Smooth muscle cell of trachea (primary cell): ENCODE results near the gene ERVV-1. TPM values are rescaled to one million over a fixed set of nuclear protein-coding genes. Genes with fewer than 3 reads are reported as not detected.

Experiments used
- total RNA-seq: library from RNA; depleted of rRNA; stranded (reverse); fragments of >200 nt; gene quantifications from 2 replicates; pipeline ENCODE4 v1.2.1, GENCODE V29; 2014

The ERVV-1 gene, protein sequence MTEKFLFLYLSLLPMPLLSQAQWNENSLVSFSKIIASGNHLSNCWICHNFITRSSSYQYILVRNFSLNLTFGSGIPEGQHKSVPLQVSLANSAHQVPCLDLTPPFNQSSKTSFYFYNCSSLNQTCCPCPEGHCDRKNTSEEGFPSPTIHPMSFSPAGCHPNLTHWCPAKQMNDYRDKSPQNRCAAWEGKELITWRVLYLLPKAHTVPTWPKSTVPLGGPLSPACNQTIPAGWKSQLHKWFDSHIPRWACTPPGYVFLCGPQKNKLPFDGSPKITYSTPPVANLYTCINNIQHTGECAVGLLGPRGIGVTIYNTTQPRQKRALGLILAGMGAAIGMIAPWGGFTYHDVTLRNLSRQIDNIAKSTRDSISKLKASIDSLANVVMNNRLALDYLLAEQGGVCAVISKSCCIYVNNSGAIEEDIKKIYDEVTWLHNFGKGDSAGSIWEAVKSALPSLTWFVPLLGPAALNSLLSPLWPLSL
- not detected in 2 replicates for total RNA-seq

DNA sequence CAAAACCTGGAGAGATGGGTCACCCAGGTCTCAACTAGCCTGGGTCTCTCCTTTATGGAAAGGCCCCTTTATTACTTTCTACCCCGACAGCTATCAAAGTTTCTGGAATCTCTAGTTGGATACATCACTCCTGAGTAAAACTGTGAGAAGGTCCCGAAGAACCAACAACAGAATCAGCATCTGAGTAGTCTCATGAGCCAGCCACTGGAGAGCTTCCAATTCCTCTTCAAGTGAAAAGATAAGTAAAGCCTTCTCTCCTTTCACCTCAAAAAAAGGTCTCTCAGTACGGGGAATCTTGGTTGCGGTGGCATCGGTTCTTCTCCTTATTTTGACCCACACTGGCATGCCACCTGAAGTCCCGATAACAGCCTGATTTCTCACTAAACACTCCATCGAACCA, at the start of gene ERVV-1:
Gene ERVV-1 (plus strand): TSS at position 301 of the 400 bp plus-strand sequence. CDS start 170 bp downstream, outside the sequence.

Other genes with a start within 250 kb of the ERVV-1 start
- gene ZNF600, start 227.1 kb upstream of the ERVV-1 start, total RNA-seq, result 3.3 and 4.7 TPM in 2 replicates
- 8.7 and 14.4 TPM in 2 replicates for gene ZNF28, start 192.3 kb upstream of the ERVV-1 start, total RNA-seq
- 15.7 and 19.4 TPM in 2 replicates for gene ZNF468, start 156.3 kb upstream of the ERVV-1 start, total RNA-seq
- 14.8 and 16.2 TPM in 2 replicates for gene ZNF320, start 116.3 kb upstream of the ERVV-1 start, total RNA-seq
- 2.6 and 8.9 TPM in 2 replicates for gene ZNF888, start 90.5 kb upstream of the ERVV-1 start, total RNA-seq
- gene ZNF816, start 51.0 kb upstream of the ERVV-1 start, total RNA-seq, result 11.1 and 12.9 TPM in 2 replicates
- not detected in 2 replicates for gene ERVV-2, start 30.8 kb downstream of the ERVV-1 start, total RNA-seq
- 29.2 and 37.7 TPM in 2 replicates for gene ZNF160, start 89.5 kb downstream of the ERVV-1 start, total RNA-seq
- gene ZNF415, start 119.0 kb downstream of the ERVV-1 start, total RNA-seq, result 4.8 and 15.2 TPM in 2 replicates
- 8.3 and 10.6 TPM in 2 replicates for gene ZNF347, start 145.1 kb downstream of the ERVV-1 start, total RNA-seq
- gene ZNF665, start 179.4 kb downstream of the ERVV-1 start, total RNA-seq, result 4.8 and 7.4 TPM in 2 replicates
- 17.4 and 18.8 TPM in 2 replicates for gene ZNF677, start 241.0 kb downstream of the ERVV-1 start, total RNA-seq
- gene VN1R2, start 244.4 kb downstream of the ERVV-1 start, total RNA-seq, result not detected in 2 replicates